ENCODE results near the gene VASN.
"Not testable (repeated sequence)": the region's sequence is repeated elsewhere in the genome, so short reads cannot be mapped to it uniquely, and the experiment has no call there.

The VASN gene

DNA sequence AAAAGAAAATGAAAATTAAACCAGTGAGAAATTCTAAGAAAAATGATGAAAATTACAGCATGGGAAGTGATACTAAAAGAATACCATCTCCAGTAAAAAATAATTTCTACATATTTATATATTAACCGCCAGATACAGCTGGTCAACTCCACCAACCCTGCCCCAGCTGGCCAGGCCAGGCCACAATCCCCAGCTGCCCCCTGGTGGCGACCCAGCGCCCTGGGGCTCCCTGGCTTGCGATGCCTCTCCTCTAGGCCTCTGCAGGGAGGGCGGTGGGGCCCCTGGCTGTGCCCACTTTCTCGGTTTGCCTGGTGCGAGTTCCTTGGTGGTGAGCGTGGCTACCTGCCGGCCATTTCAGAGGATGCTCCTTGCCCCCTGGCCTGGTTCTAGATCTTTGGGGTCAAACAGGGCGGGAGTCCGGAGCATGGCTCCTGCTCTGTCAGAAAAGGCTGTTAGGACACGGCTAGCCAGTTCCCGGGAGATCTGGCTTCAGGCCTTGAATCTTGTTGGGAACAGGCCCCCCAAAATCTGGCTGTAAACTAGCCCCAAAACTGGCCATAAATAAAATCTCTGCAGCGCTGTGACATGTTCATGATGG is 41.3 kb upstream of the VASN start:
- Histone ChIP-seq H3K9me3 (no peaks in the 10 kb centered on the region), H3K4me1 (peaks cover 5% of the 10 kb centered on the region; the same call in 1 of the 2 replicates), H3K4me3 (ENCODE audit: low read depth, low read length) (no peak overlapping the region), H3K36me3 (no peaks in the 10 kb centered on the region), H3K27me3 (no peaks in the 10 kb centered on the region)
- DNase-seq = peak; percentile 90
- TF ChIP-seq, protein P1, sequence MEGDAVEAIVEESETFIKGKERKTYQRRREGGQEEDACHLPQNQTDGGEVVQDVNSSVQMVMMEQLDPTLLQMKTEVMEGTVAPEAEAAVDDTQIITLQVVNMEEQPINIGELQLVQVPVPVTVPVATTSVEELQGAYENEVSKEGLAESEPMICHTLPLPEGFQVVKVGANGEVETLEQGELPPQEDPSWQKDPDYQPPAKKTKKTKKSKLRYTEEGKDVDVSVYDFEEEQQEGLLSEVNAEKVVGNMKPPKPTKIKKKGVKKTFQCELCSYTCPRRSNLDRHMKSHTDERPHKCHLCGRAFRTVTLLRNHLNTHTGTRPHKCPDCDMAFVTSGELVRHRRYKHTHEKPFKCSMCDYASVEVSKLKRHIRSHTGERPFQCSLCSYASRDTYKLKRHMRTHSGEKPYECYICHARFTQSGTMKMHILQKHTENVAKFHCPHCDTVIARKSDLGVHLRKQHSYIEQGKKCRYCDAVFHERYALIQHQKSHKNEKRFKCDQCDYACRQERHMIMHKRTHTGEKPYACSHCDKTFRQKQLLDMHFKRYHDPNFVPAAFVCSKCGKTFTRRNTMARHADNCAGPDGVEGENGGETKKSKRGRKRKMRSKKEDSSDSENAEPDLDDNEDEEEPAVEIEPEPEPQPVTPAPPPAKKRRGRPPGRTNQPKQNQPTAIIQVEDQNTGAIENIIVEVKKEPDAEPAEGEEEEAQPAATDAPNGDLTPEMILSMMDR (IDR thresholded peaks at IDR 0.05; ENCODE audit: low read depth, low read length) = peak; percentile 94

DNA sequence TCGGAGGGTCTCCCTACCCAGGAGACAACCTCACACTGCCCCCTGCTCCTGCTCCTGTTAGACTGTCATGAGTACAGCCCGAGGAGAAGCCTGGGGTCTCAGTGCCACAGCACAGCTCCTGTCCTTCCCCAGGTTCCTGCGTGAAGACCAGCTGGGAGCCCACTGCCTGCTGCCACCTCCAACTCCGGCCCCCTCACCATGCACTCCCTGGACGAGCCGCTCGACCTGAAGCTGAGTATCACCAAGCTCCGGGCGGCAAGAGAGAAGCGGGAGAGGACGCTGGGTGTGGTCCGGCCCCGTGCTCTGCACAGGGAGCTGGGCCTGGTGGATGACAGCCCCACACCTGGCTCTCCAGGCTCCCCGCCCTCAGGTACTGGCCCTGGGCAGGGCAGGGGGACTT is 39.6 kb upstream of the VASN start:
- H3K4me1 ChIP-seq = peaks cover 5% of the 10 kb centered on the region; the same call in 1 of the 2 replicates
- no peak for DNase-seq
- no peaks in the 10 kb centered on the region for H3K27me3 ChIP-seq
- TF ChIP-seq, protein P1 (IDR thresholded peaks at IDR 0.05; ENCODE audit: low read depth, low read length) = no peak
- H3K9me3 ChIP-seq = no peaks in the 10 kb centered on the region
- H3K4me3 ChIP-seq (ENCODE audit: low read depth, low read length) = no peak overlapping the region
- H3K36me3 ChIP-seq = peaks cover 7% of the 10 kb centered on the region; the same call in 1 of the 2 replicates

DNA sequence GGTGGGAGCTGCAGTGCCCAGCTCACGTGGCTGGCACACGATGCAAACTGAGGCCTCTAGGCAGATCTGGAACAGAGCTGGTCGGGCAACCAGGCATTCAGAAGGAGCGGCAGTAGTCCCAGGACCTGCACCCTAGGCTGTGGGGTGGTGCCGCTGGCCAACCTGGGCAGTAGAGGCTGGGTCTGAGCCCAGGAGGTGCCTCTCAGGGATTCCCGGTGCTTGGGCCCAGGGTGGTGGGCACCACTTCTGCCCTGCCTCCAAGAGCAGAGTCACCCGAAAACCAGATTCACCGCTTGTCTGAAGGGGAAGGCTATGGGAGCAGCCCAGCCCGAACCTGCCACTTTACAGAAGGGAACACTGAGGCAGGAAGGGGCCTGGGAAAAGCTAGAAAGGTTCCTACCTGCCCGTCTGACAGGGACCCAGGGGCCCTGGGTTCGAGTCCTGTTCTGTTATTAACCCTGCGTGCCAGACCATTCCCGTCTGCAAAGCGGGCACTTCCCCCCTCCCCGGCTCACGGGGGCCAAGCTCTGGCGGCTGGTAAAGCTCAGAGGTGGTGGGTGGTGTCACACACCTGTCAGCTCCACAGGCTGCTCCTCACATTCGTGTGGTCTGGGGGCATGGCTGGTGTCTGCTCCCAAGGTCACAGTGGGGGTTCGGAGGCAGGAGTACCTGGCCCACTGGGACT is 38.9 kb upstream of the VASN start:
- Histone ChIP-seq H3K36me3 (peaks cover 13% of the 10 kb centered on the region), H3K4me1 (peaks cover 5% of the 10 kb centered on the region; the same call in 1 of the 2 replicates)

DNA sequence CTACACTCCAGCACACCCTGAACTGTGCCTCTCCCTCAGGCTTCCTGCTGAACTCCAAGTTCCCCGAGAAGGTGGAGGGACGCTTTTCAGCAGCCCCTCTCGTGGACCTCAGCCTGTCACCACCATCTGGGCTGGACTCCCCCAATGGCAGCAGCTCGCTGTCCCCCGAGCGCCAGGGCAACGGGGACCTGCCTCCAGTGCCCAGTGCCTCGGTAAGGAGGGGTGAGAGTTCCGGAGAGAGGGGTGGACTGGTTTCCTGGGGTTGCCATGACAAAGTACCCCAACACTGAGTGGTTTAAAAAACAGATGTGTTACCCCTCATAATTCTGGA is 38.4 kb upstream of the VASN start:
- no peak for DNase-seq
- TF ChIP-seq, protein P1 (IDR thresholded peaks at IDR 0.05; ENCODE audit: low read depth, low read length) = no peak
- Histone ChIP-seq H3K4me3 (ENCODE audit: low read depth, low read length) (no peak overlapping the region), H3K36me3 (peaks cover 17% of the 10 kb centered on the region), H3K9me3 (no peaks in the 10 kb centered on the region), H3K4me1 (peaks cover 4% of the 10 kb centered on the region; the same call in 1 of the 2 replicates), H3K27me3 (no peaks in the 10 kb centered on the region)

More for the DNA sequence above, 38.9 kb upstream of the VASN start:
- Histone ChIP-seq H3K27me3 (no peaks in the 10 kb centered on the region), H3K9me3 (no peaks in the 10 kb centered on the region), H3K4me3 (ENCODE audit: low read depth, low read length) (no peak overlapping the region)
- no peak for DNase-seq
- TF ChIP-seq, protein P1 (IDR thresholded peaks at IDR 0.05; ENCODE audit: low read depth, low read length) = no peak

DNA sequence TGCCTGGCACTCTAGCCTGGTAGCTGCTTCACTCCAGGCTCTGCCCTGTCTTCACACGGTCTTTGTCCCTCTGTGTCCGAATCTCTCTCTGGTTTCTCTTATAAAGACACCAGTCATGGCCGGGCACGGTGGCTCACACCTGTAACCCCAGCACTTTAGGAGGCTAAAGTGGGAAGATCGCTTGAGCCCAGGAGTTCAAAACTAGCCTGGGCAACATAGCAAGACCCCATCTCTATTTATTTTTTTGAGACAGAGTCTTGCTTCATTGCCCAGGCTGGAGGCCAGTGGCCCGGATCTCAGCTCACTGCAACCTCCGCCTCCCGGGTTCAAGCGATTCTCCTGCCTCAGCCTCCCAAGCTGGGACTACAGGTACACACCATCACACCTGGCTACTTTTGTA is 37.9 kb upstream of the VASN start:
- H3K27me3 ChIP-seq; H3K4me3 ChIP-seq (ENCODE audit: low read depth, low read length); H3K9me3 ChIP-seq; H3K4me1 ChIP-seq; DNase-seq: not testable (repeated sequence)
- H3K36me3 ChIP-seq = peaks cover 21% of the 10 kb centered on the region

DNA sequence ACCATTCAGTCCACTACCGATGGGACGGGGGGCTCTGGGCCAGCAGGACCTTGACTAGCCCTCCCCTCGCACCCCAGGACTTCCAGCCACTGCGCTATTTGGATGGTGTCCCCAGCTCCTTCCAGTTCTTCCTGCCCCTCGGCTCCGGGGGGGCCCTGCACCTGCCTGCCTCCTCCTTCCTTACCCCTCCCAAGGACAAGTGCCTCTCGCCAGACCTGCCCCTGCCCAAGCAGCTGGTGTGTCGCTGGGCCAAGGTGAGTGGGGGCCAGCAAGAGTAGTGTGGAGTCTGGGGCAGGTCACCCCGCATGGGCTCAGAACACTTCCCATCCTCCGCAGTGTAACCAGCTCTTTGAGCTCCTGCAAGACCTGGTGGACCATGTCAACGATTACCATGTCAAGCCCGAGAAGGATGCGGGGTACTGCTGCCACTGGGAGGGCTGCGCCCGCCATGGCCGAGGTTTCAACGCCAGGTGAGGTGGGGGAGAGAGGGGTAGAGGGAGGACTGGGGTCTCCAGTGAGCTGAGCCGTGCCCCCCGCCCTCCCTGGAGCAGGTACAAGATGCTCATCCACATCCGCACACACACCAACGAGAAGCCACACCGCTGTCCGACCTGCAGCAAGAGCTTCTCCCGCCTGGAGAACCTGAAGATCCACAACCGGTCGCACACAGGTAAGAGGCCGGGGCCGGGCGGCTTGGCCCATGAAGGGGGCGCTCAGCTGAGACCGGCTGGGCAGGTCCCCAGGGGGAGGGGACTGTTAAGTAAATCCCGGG is 36.7 kb upstream of the VASN start:
- peaks cover 33% of the 10 kb centered on the region for H3K36me3 ChIP-seq
- no peak for DNase-seq

More for the DNA sequence above, 36.7 kb upstream of the VASN start:
- TF ChIP-seq, protein P1 (IDR thresholded peaks at IDR 0.05; ENCODE audit: low read depth, low read length) = no peak
- H3K27me3 ChIP-seq = no peaks in the 10 kb centered on the region
- H3K4me1 ChIP-seq = peaks cover 4% of the 10 kb centered on the region; the same call in 1 of the 2 replicates
- H3K4me3 ChIP-seq (ENCODE audit: low read depth, low read length) = no peak overlapping the region
- H3K9me3 ChIP-seq = no peaks in the 10 kb centered on the region

All from BE2C (cell line).